Measurements from ENCODE around the gene GPR85. TPM values are rescaled to one million over a fixed set of nuclear protein-coding genes. Genes with fewer than 3 reads are reported as not detected.

The GPR85 gene
- total RNA-seq, 6 donors from 2014 or later: 0.39 to 3.3 (median 1.7) TPM; not detected in 2

- Histone ChIP-seq H3K36me3 (no peaks in the 10 kb centered on the region), H3K27me3 (no peaks in the 10 kb centered on the region), H3K27ac (no peak overlapping the region), H3K9me3 (no peaks in the 10 kb centered on the region), H3K4me3 (no peak overlapping the region), H3K4me1 (peaks cover 0 to 12% (median 6%) of the 10 kb centered on the region in 4 donors)
- no peak for ATAC-seq (ENCODE audit: low FRiP score in 2 of 2)
- DNase-seq: no peak
- WGBS, 2 donors: 85 to 92% methylated on average over 1 of the region's 1 CpG
- no peak for TF ChIP-seq CTCF (IDR thresholded peaks at IDR 0.05)
- no peak for TF ChIP-seq POLR2AphosphoS5 (IDR thresholded peaks at IDR 0.05)
- no peak for TF ChIP-seq POLR2A (IDR thresholded peaks at IDR 0.05)
- TF ChIP-seq EP300 (IDR thresholded peaks at IDR 0.05): no peak
Measured at GRCh38 chr7:113083132-113083815, 3.4 kb downstream of the GPR85 start.

GRCh38 chr7:113078331-113078730, 8.3 kb downstream of the GPR85 start:
- Histone ChIP-seq H3K27ac (no peak overlapping the region), H3K36me3 (no peaks in the 10 kb centered on the region), H3K4me3 (no peak overlapping the region), H3K9me3 (no peaks in the 10 kb centered on the region), H3K27me3 (no peaks in the 10 kb centered on the region), H3K4me1 (no peaks in the 10 kb centered on the region)
- 70 to 73% methylated on average over 2 of the region's 2 CpGs for WGBS, 2 donors
- ATAC-seq (ENCODE audit: low FRiP score in 2 of 2) (no peak), DNase-seq (no peak)
- TF ChIP-seq CTCF (IDR thresholded peaks at IDR 0.05): no peak
- no peak for TF ChIP-seq POLR2A (IDR thresholded peaks at IDR 0.05)
- TF ChIP-seq EP300 (IDR thresholded peaks at IDR 0.05): no peak

- WGBS, 2 donors: 72 to 75% methylated on average over 3 of the region's 3 CpGs
- no peaks in the 10 kb centered on the region for H3K27me3 ChIP-seq
Measured at GRCh38 chr7:113076703-113077102, 9.9 kb downstream of the GPR85 start.

GRCh38 chr7:113071465-113071864, 15.2 kb downstream of the GPR85 start:
- DNase-seq: peak in 1 of 2 donors; percentile 47
- Histone ChIP-seq H3K36me3 (no peaks in the 10 kb centered on the region), H3K27me3 (no peaks in the 10 kb centered on the region), H3K4me3 (no peak overlapping the region), H3K9me3 (no peaks in the 10 kb centered on the region), H3K4me1 (no peaks in the 10 kb centered on the region), H3K27ac (no peak overlapping the region)
- no peak for TF ChIP-seq CTCF (IDR thresholded peaks at IDR 0.05)
- no peak for TF ChIP-seq EP300 (IDR thresholded peaks at IDR 0.05)
- TF ChIP-seq POLR2AphosphoS5 (IDR thresholded peaks at IDR 0.05): no peak
- TF ChIP-seq POLR2A (IDR thresholded peaks at IDR 0.05): no peak
- 21% methylated on average over 1 of the region's 1 CpG for WGBS, 2 donors
- peak in 1 of 2 donors; percentile 64 for ATAC-seq (ENCODE audit: low FRiP score in 2 of 2)

More at GRCh38 chr7:113076703-113077102, 9.9 kb downstream of the GPR85 start:
- no peaks in the 10 kb centered on the region for H3K4me1 ChIP-seq
- no peak for TF ChIP-seq POLR2A (IDR thresholded peaks at IDR 0.05)
- DNase-seq (no peak), ATAC-seq (ENCODE audit: low FRiP score in 2 of 2) (no peak)
- H3K27ac ChIP-seq: no peak overlapping the region
- no peak overlapping the region for H3K4me3 ChIP-seq
- H3K36me3 ChIP-seq: no peaks in the 10 kb centered on the region
- H3K9me3 ChIP-seq: no peaks in the 10 kb centered on the region

GRCh38 chr7:113062499-113062898, 24.1 kb downstream of the GPR85 start:
- Histone ChIP-seq H3K27ac (no peak overlapping the region), H3K36me3 (no peaks in the 10 kb centered on the region), H3K4me1 (no peaks in the 10 kb centered on the region), H3K27me3 (no peaks in the 10 kb centered on the region), H3K9me3 (no peaks in the 10 kb centered on the region), H3K4me3 (no peak overlapping the region)
- WGBS, 2 donors: 81 to 88% methylated on average over 2 of the region's 2 CpGs
- DNase-seq: no peak
- TF ChIP-seq EP300 (IDR thresholded peaks at IDR 0.05): no peak
- TF ChIP-seq POLR2AphosphoS5 (IDR thresholded peaks at IDR 0.05): no peak
- no peak for TF ChIP-seq POLR2A (IDR thresholded peaks at IDR 0.05)
- no peak for TF ChIP-seq CTCF (IDR thresholded peaks at IDR 0.05)
- ATAC-seq (ENCODE audit: low FRiP score in 2 of 2): no peak

All from upper lobe of left lung (tissue), 6 donors.